GM12892 (cell line): Measurements from ENCODE around the gene POU2AF1.

ENCODE experiments used
- POLR2AphosphoS5 ChIP-seq: IDR thresholded peaks from 2 replicates; pipeline ENCODE4 v1.6.1; 2011; ENCODE audit warnings: low read depth, low read length, control low read depth
- TAF1 ChIP-seq: IDR thresholded peaks from 2 replicates; pipeline ENCODE4 v1.6.1; 2011; ENCODE audit warnings: low read depth, mild to moderate bottlenecking, control low read depth, low read length, borderline replicate concordance

- TF ChIP-seq POLR2AphosphoS5 (no peak), TAF1 (no peak)
These were observed 40.1 kb upstream of the POU2AF1 start for GRCh38 chr11:111419181-111419580.
